Thoracic aorta (tissue), 2 donors: ENCODE data around the gene TESMIN. TPM values are rescaled to one million over a fixed set of nuclear protein-coding genes. Genes with fewer than 3 reads are reported as not detected.

Source experiments
- ATAC-seq: fragments of 150-250 bp; one replicate; pipeline ENCODE4 v1.8.0; 2017; ENCODE audit warnings: low read depth; ENCODE audit not compliant: insufficient number of reproducible peaks, low FRiP score
- DNase-seq: peaks from one replicate; pipeline ENCODE4 v3.0.0-alpha.2; 2020; ENCODE audit warnings: low spot score
- H3K27ac ChIP-seq, 2 donors: fragments of 200-600 bp; sonication (generic); 1 replicate in 1 of 2; 2 replicates in 1 of 2; pipeline ENCODE4 v1.5.1; 2016; ENCODE audit warnings: mild to moderate bottlenecking in 2 of 2, moderate library complexity in 2 of 2
- H3K27me3 ChIP-seq: fragments of 200-600 bp; sonication (generic); replicated peaks from 2 replicates; pipeline ENCODE4 v1.6.0; 2016; ENCODE audit warnings: mild to moderate bottlenecking; ENCODE audit not compliant: insufficient read depth
- H3K36me3 ChIP-seq: fragments of 200-600 bp; sonication (generic); one replicate; pipeline ENCODE4 v1.5.1; 2016
- H3K4me1 ChIP-seq, 2 donors: fragments of 200-600 bp; sonication (generic); 1 replicate in 1 of 2; 2 replicates in 1 of 2; pipeline versions ENCODE4 v1.5.1 to v1.6.0; 2016; ENCODE audit warnings: low read depth in 2 of 2, mild to moderate bottlenecking in 1 of 2; ENCODE audit not compliant: control insufficient read depth in 1 of 2
- H3K4me3 ChIP-seq: fragments of 200-600 bp; sonication (generic); 2 replicates; pipeline ENCODE4 v1.5.1; 2016; ENCODE audit warnings: mild to moderate bottlenecking
- H3K9me3 ChIP-seq: fragments of 200-600 bp; sonication (generic); 2 replicates; pipeline ENCODE4 v1.5.1; 2016
- CTCF ChIP-seq: fragments of 200-600 bp; sonication (generic); IDR thresholded peaks from one replicate; pipeline ENCODE4 v1.5.1; 2019; ENCODE audit warnings: antibody characterized with exemption
- total RNA-seq, 2 donors: library from RNA; depleted of rRNA; stranded (reverse); fragments of >200 nt; gene quantifications; one replicate each; pipeline versions ENCODE4 v1.1.0 to v1.2.3, GENCODE V29; 2016

The TESMIN gene
- total RNA-seq, 2 donors from 2014 or later = 2.8 TPM; not detected in 1

GRCh38 chr11:68767672-68768071 is 16.4 kb upstream of the TESMIN start:
- Histone ChIP-seq H3K4me3 (no peak overlapping the region), H3K9me3 (no peaks in the 10 kb centered on the region), H3K4me1 (no peaks in the 10 kb centered on the region), H3K27ac (no peak overlapping the region), H3K36me3 (peaks cover 61% of the 10 kb centered on the region), H3K27me3 (no peaks in the 10 kb centered on the region)
- no peak for TF ChIP-seq CTCF
- no peak for ATAC-seq
- no peak for DNase-seq

GRCh38 chr11:68766786-68767185 is 15.5 kb upstream of the TESMIN start:
- DNase-seq (no peak), ATAC-seq (no peak)
- Histone ChIP-seq H3K27ac (no peak overlapping the region), H3K27me3 (no peaks in the 10 kb centered on the region), H3K4me1 (no peaks in the 10 kb centered on the region), H3K9me3 (no peaks in the 10 kb centered on the region), H3K36me3 (peaks cover 59% of the 10 kb centered on the region), H3K4me3 (no peak overlapping the region)
- no peak for TF ChIP-seq CTCF

- DNase-seq (no peak), ATAC-seq (no peak)
- Histone ChIP-seq H3K4me3 (no peak overlapping the region), H3K36me3 (peaks cover 53% of the 10 kb centered on the region), H3K9me3 (no peaks in the 10 kb centered on the region), H3K27me3 (no peaks in the 10 kb centered on the region), H3K4me1 (no peaks in the 10 kb centered on the region), H3K27ac (no peak overlapping the region)
- TF ChIP-seq CTCF = no peak
Observed at GRCh38 chr11:68764746-68765145, 13.4 kb upstream of the TESMIN start.

- no peak for TF ChIP-seq CTCF
- DNase-seq (no peak), ATAC-seq (no peak)
- Histone ChIP-seq H3K27ac (no peak overlapping the region), H3K36me3 (peaks cover 54% of the 10 kb centered on the region), H3K4me1 (no peaks in the 10 kb centered on the region), H3K27me3 (no peaks in the 10 kb centered on the region), H3K4me3 (no peak overlapping the region), H3K9me3 (no peaks in the 10 kb centered on the region)
Observed at GRCh38 chr11:68763926-68764657, 12.8 kb upstream of the TESMIN start.

- no peak for ATAC-seq
- Histone ChIP-seq H3K36me3 (peaks cover 58% of the 10 kb centered on the region), H3K27me3 (no peaks in the 10 kb centered on the region), H3K9me3 (no peaks in the 10 kb centered on the region), H3K27ac (no peak overlapping the region), H3K4me3 (no peak overlapping the region), H3K4me1 (no peaks in the 10 kb centered on the region)
- DNase-seq = no peak
- no peak for TF ChIP-seq CTCF
Observed at GRCh38 chr11:68763181-68763721, 11.9 kb upstream of the TESMIN start.
